Astrocyte of the spinal cord (primary cell): ENCODE results near the gene ASPM.
"Not testable (repeated sequence)": the region's sequence is repeated elsewhere in the genome, so short reads cannot be mapped to it uniquely, and the experiment has no call there.

Experiments
- DNase-seq: peaks from one replicate; pipeline ENCODE4 v3.0.0; 2011; ENCODE audit warnings: low read depth, low spot score
- H3K4me3 ChIP-seq: 2 replicates; pipeline ENCODE4 v1.5.1; 2011; ENCODE audit warnings: low read depth, mild to moderate bottlenecking, low read length, moderate library complexity
- in situ Hi-C: cut with HindIII; loops from 2 replicates; pipeline ENCODE4 v1.10.0; 2017; ENCODE audit warnings: low sequenced_read_pairs
- TF ChIP-seq, protein P1 (sequence below): IDR thresholded peaks from 2 replicates; pipeline ENCODE4 v1.5.1; 2012; ENCODE audit warnings: low read depth, mild to moderate bottlenecking, low read length, inconsistent platforms

The ASPM gene

DNA sequence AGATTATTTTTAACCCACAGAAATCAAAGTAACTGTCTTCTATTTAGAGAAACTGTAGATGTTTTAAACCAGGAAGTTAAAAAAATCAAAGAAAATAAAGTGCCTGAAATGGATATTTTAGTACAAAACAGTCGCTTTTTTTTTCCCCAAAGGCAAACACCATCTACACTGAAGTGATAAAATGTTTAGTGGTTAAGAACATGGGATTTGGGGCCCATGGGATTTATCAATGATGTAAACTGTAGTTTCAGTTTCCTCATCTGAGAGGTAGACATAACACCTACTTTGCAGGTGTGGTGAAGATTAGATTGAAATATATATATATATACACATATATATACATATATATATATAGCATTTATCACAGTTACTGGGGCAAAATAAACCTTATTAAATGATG lies 22.1 kb downstream of the ASPM start:
- no peak for DNase-seq
- H3K4me3 ChIP-seq: no peak overlapping the region
- TF ChIP-seq, protein P1, sequence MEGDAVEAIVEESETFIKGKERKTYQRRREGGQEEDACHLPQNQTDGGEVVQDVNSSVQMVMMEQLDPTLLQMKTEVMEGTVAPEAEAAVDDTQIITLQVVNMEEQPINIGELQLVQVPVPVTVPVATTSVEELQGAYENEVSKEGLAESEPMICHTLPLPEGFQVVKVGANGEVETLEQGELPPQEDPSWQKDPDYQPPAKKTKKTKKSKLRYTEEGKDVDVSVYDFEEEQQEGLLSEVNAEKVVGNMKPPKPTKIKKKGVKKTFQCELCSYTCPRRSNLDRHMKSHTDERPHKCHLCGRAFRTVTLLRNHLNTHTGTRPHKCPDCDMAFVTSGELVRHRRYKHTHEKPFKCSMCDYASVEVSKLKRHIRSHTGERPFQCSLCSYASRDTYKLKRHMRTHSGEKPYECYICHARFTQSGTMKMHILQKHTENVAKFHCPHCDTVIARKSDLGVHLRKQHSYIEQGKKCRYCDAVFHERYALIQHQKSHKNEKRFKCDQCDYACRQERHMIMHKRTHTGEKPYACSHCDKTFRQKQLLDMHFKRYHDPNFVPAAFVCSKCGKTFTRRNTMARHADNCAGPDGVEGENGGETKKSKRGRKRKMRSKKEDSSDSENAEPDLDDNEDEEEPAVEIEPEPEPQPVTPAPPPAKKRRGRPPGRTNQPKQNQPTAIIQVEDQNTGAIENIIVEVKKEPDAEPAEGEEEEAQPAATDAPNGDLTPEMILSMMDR: no peak
- in situ Hi-C loops: no loop called here

GRCh38 chr1:197116156-197116555 lies 30.3 kb downstream of the ASPM start:
- TF ChIP-seq, protein P1: no peak
- H3K4me3 ChIP-seq: no peak overlapping the region
- in situ Hi-C loops: no loop called here
- no peak for DNase-seq

GRCh38 chr1:197106869-197107268 lies 39.6 kb downstream of the ASPM start:
- in situ Hi-C loops: no loop called here
- TF ChIP-seq, protein P1: no peak
- DNase-seq: no peak
- no peak overlapping the region for H3K4me3 ChIP-seq

- TF ChIP-seq, protein P1: no peak
- in situ Hi-C loops: no loop called here
- no peak for DNase-seq
- no peak overlapping the region for H3K4me3 ChIP-seq
These were observed 43.2 kb downstream of the ASPM start for GRCh38 chr1:197103300-197103699.

DNA sequence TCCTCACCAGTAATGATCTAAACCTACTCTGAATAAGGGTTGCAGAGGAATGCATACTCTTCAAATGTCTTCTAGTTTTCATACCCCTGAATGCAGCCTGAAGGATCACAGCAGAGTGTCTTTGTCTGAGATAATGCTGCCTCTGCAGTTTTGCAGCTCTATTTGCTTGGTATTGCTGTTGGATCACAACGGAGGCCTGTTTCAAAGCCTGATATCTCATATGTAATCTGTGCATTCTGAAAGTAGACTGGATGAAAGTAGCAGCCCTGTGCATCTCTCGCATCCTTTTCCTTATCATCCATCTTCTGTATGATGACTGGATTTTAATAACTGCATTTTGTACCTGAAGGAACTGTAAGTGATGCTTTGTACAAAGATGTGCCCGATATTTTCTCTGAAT lies 44.5 kb downstream of the ASPM start:
- in situ Hi-C loops: no loop called here
- no peak overlapping the region for H3K4me3 ChIP-seq
- TF ChIP-seq, protein P1: no peak
- no peak for DNase-seq

DNA sequence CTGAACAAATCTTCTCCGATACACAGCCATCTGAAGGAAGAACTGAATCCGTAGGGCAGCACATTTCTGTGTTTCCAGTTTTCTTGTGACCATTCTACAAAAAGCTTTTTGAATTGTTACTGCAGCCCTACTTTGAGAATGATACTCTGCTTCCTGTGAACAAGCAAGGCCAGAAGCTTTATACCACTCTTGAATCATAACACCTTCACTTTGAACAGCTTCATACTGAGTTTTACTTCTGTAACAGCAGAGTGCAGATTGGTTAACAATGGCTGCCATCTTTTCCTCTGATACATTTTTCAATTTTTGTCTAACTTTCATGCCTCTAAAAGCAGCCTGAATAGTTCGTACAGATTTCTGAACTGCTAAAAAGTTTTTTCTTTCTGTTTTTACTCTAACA lies 45.8 kb downstream of the ASPM start:
- H3K4me3 ChIP-seq: no peak overlapping the region
- no peak for DNase-seq
- TF ChIP-seq, protein P1: no peak
- in situ Hi-C loops: no loop called here

- TF ChIP-seq, protein P1: no peak
- no peak for DNase-seq
These were observed 47.0 kb downstream of the ASPM start for GRCh38 chr1:197099444-197099843.

DNA sequence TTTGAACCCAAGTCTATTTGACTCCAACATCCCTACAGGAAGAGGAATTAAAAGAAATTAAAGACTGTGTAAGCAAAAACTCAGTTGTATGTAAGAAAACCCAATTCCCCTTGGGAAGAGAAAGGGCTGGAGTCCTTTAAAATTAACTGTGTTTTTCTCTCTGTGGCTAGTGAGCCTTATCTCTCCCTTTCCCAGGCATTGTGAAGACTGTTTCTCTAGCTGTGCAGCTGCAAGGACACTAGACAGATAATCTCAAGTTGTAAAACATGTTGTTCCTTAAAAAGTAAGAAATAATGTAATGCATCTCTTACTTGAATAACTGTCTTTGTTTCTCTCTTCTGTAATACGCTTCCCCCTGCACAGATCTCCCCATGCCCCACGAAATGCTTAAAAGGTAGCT lies 49.5 kb downstream of the ASPM start:
- H3K4me3 ChIP-seq, in situ Hi-C loops, DNase-seq: not testable (repeated sequence)

More at GRCh38 chr1:197099444-197099843, 47.0 kb downstream of the ASPM start:
- in situ Hi-C loops: no loop called here
- H3K4me3 ChIP-seq: no peak overlapping the region
